Mesendoderm (in vitro differentiated cells): ENCODE data around the gene ARRDC4.

Experiments
- DNase-seq: peaks from one replicate; pipeline ENCODE4 v3.0.0; 2013
- H2AK5ac ChIP-seq: 2 replicates; pipeline ENCODE4 v1.6.1; 2013; ENCODE audit warnings: low read length, inconsistent platforms
- H2BK120ac ChIP-seq: 2 replicates; pipeline ENCODE4 v1.6.1; 2013; ENCODE audit warnings: low read depth, mild to moderate bottlenecking, low read length, moderate library complexity, mixed read lengths
- H2BK15ac ChIP-seq: replicated peaks from 2 replicates; pipeline ENCODE4 v1.6.1; 2013; ENCODE audit warnings: low read depth, mild to moderate bottlenecking, moderate library complexity
- H2BK5ac ChIP-seq: 2 replicates; pipeline ENCODE4 v1.6.1; 2013; ENCODE audit warnings: low read length, inconsistent platforms
- H3K18ac ChIP-seq: 2 replicates; pipeline ENCODE4 v1.6.1; 2013; ENCODE audit warnings: mild to moderate bottlenecking, low read length, mixed read lengths
- H3K23ac ChIP-seq: one replicate; pipeline ENCODE4 v1.6.1; 2013; ENCODE audit warnings: low read length
- H3K27ac ChIP-seq: 2 replicates; pipeline ENCODE4 v1.5.1; 2013; ENCODE audit warnings: low read depth, mild to moderate bottlenecking, inconsistent platforms, low read length, moderate library complexity
- H3K27me3 ChIP-seq: 2 replicates; pipeline ENCODE4 v1.6.1; 2013; ENCODE audit warnings: low read length, control low read depth, mild to moderate bottlenecking, inconsistent platforms; ENCODE audit not compliant: insufficient read depth, poor library complexity
- H3K36me3 ChIP-seq: 2 replicates; pipeline ENCODE4 v1.6.1; 2013; ENCODE audit warnings: low read length, inconsistent platforms; ENCODE audit not compliant: control insufficient read depth, insufficient read depth
- H3K4ac ChIP-seq: one replicate; pipeline ENCODE4 v1.6.1; 2013; ENCODE audit warnings: low read depth, mild to moderate bottlenecking, low read length, moderate library complexity
- H3K4me1 ChIP-seq: 2 replicates; pipeline ENCODE4 v1.6.1; 2013; ENCODE audit warnings: low read depth, low read length, inconsistent platforms; ENCODE audit not compliant: control insufficient read depth
- H3K4me2 ChIP-seq: 2 replicates; pipeline ENCODE4 v1.6.1; 2013; ENCODE audit warnings: low read length
- H3K4me3 ChIP-seq: 2 replicates; pipeline ENCODE4 v1.5.1; 2013; ENCODE audit warnings: mild to moderate bottlenecking, low read length
- H3K56ac ChIP-seq: one replicate; pipeline ENCODE4 v1.6.1; 2013; ENCODE audit warnings: low read length
- H3K79me1 ChIP-seq: 2 replicates; pipeline ENCODE4 v1.6.1; 2013; ENCODE audit warnings: low read length, inconsistent platforms
- H3K79me2 ChIP-seq: 2 replicates; pipeline ENCODE4 v1.6.1; 2013; ENCODE audit warnings: mild to moderate bottlenecking, low read length; ENCODE audit not compliant: control insufficient read depth, insufficient read depth
- H3K9ac ChIP-seq: 2 replicates; pipeline ENCODE4 v1.6.1; 2013; ENCODE audit warnings: low read length, inconsistent platforms
- H4K5ac ChIP-seq: one replicate; pipeline ENCODE4 v1.6.1; 2013; ENCODE audit warnings: low read length
- H4K8ac ChIP-seq: one replicate; pipeline ENCODE4 v1.6.1; 2013; ENCODE audit warnings: low read depth, mild to moderate bottlenecking, control low read depth, low read length, moderate library complexity
- WGBS: extraction: QIAGEN DNeasy Blood & Tissue Kit; methylation state at CpG from one replicate; pipeline ENCODE4 v1.1.7; 2013; ENCODE audit warnings: low lambda C conversion rate, missing lambda C conversion rate; ENCODE audit not compliant: insufficient coverage; ENCODE audit errors: extremely low coverage; 5-methylcytosine and 5-hydroxymethylcytosine counted together

ARRDC4 gene

GRCh38 chr15:97930230-97930629, 30.3 kb upstream of the ARRDC4 start:
- Histone ChIP-seq H3K36me3 (no peaks in the 10 kb centered on the region), H2BK120ac (no peak overlapping the region), H2BK15ac (no peak overlapping the region), H3K4me2 (no peak overlapping the region), H3K18ac (no peak overlapping the region), H2AK5ac (no peak overlapping the region), H3K23ac (no peak overlapping the region), H3K9ac (no peak overlapping the region), H2BK5ac (no peak overlapping the region), H4K5ac (no peak overlapping the region), H4K8ac (no peak overlapping the region), H3K56ac (no peak overlapping the region), H3K27me3 (no peaks in the 10 kb centered on the region), H3K27ac (no peak overlapping the region), H3K79me1 (no peaks in the 10 kb centered on the region), H3K4ac (no peak overlapping the region), H3K79me2 (no peaks in the 10 kb centered on the region), H3K4me3 (no peak overlapping the region), H3K4me1 (no peaks in the 10 kb centered on the region)
- no peak for DNase-seq

DNA sequence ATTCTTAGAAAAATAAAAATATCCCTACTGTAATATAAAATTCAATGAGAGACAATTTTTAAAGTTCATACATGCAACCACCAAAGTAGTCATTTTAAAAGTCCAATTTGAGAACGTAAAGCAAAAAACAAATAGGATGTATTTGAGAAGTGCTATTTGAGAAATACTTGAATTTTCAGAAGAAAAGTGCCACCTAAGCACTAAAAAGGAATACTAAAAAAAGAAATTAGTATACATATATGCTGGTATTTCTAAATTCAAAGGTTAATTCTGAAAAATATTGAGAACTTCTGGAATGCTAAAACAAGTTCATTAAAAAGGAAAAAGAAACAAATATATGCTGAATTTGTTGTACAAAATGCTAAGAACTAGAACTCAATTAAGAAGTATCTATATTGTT, 29.2 kb upstream of the ARRDC4 start:
- no peak overlapping the region for H2AK5ac ChIP-seq
- H2BK120ac ChIP-seq, result no peak overlapping the region
- H3K9ac ChIP-seq, result no peak overlapping the region
- no peak overlapping the region for H3K56ac ChIP-seq
- no peak overlapping the region for H4K8ac ChIP-seq
- WGBS, result no CpG with 5 or more reads among the region's 1 CpG
- H3K79me1 ChIP-seq, result no peaks in the 10 kb centered on the region
- no peak overlapping the region for H2BK15ac ChIP-seq
- no peaks in the 10 kb centered on the region for H3K36me3 ChIP-seq
- no peak overlapping the region for H3K18ac ChIP-seq
- no peak overlapping the region for H3K4me3 ChIP-seq
- no peaks in the 10 kb centered on the region for H3K4me1 ChIP-seq
- no peak overlapping the region for H2BK5ac ChIP-seq
- no peaks in the 10 kb centered on the region for H3K27me3 ChIP-seq
- DNase-seq, result no peak
- no peak overlapping the region for H3K27ac ChIP-seq
- H3K79me2 ChIP-seq, result no peaks in the 10 kb centered on the region
- no peak overlapping the region for H3K4ac ChIP-seq
- H3K23ac ChIP-seq, result no peak overlapping the region
- H3K4me2 ChIP-seq, result no peak overlapping the region
- H4K5ac ChIP-seq, result no peak overlapping the region

DNA sequence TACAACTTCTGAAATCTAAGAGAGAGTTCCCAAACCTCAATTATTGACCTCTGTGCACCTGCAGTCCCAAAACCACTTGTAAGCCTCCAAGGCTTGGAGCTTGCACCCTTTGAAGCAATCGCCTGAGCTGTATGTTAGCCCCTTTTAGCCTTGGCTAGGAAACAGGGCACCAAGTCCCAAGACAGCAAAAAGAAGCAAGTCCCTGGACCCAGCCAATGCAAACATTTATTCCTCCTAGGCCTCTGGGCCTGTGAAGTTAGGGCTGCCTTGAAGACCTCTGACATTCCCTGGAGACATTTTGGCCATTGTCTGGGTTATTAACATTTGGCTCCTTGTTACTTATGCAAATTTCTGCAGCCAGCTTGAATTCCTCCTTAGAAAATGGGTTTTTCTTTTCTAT, 26.9 kb upstream of the ARRDC4 start:
- Histone ChIP-seq H4K5ac (no peak overlapping the region), H4K8ac (no peak overlapping the region), H3K79me1 (no peaks in the 10 kb centered on the region), H2BK15ac (no peak overlapping the region), H3K4ac (no peak overlapping the region), H3K27me3 (no peaks in the 10 kb centered on the region), H3K4me3 (no peak overlapping the region), H3K4me1 (no peaks in the 10 kb centered on the region), H3K9ac (no peak overlapping the region), H3K79me2 (no peaks in the 10 kb centered on the region), H2BK120ac (no peak overlapping the region), H3K27ac (no peak overlapping the region), H3K18ac (no peak overlapping the region), H2BK5ac (no peak overlapping the region), H3K23ac (no peak overlapping the region), H3K36me3 (no peaks in the 10 kb centered on the region), H2AK5ac (no peak overlapping the region), H3K56ac (no peak overlapping the region), H3K4me2 (no peak overlapping the region)
- no CpG with 5 or more reads among the region's 1 CpG for WGBS
- no peak for DNase-seq

- Histone ChIP-seq H2BK5ac (no peak overlapping the region), H3K27ac (no peak overlapping the region), H3K27me3 (no peaks in the 10 kb centered on the region), H3K36me3 (no peaks in the 10 kb centered on the region), H3K56ac (no peak overlapping the region), H3K79me1 (no peaks in the 10 kb centered on the region), H3K4ac (no peak overlapping the region), H3K4me2 (no peak overlapping the region), H3K4me1 (no peaks in the 10 kb centered on the region), H3K9ac (no peak overlapping the region), H4K5ac (no peak overlapping the region), H2BK120ac (no peak overlapping the region), H3K18ac (no peak overlapping the region), H3K4me3 (no peak overlapping the region), H2AK5ac (no peak overlapping the region), H3K23ac (no peak overlapping the region), H4K8ac (no peak overlapping the region), H2BK15ac (no peak overlapping the region), H3K79me2 (no peaks in the 10 kb centered on the region)
- WGBS, result no CpG with 5 or more reads among the region's 4 CpGs
- no peak for DNase-seq
These were observed 19.5 kb upstream of the ARRDC4 start for GRCh38 chr15:97940993-97941392.

DNA sequence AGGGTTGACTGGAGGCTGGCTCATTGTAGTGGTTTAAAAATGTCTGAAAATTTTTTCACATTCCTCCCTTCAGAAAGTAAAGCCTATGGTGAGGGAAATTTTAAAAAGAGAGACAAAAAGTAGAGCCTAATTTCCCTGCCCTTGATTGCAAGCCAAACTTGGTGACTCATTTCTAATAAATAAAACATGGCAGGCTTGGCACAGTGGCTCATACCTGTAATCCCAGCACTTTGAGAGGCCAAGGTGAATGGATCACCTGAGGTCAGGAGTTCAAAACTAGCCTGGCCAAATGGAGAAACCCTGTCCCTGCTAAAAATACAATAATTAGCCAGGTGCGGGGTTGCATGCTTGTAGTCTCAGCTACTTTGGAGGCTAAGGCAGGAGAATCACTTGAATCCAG, 18.9 kb upstream of the ARRDC4 start:
- H2AK5ac ChIP-seq, result no peak overlapping the region
- H2BK120ac ChIP-seq, result no peak overlapping the region
- H3K36me3 ChIP-seq, result no peaks in the 10 kb centered on the region
- no peak overlapping the region for H3K27ac ChIP-seq
- no peak overlapping the region for H3K9ac ChIP-seq
- no peak overlapping the region for H4K8ac ChIP-seq
- no peak overlapping the region for H2BK5ac ChIP-seq
- no peak for DNase-seq
- H3K4me1 ChIP-seq, result no peaks in the 10 kb centered on the region
- H4K5ac ChIP-seq, result no peak overlapping the region
- no peaks in the 10 kb centered on the region for H3K27me3 ChIP-seq
- no CpG with 5 or more reads among the region's 1 CpG for WGBS
- H3K4ac ChIP-seq, result no peak overlapping the region
- no peak overlapping the region for H3K18ac ChIP-seq
- no peak overlapping the region for H3K4me2 ChIP-seq
- H3K79me2 ChIP-seq, result no peaks in the 10 kb centered on the region
- no peak overlapping the region for H2BK15ac ChIP-seq
- H3K79me1 ChIP-seq, result no peaks in the 10 kb centered on the region
- no peak overlapping the region for H3K4me3 ChIP-seq
- no peak overlapping the region for H3K23ac ChIP-seq
- H3K56ac ChIP-seq, result no peak overlapping the region

DNA sequence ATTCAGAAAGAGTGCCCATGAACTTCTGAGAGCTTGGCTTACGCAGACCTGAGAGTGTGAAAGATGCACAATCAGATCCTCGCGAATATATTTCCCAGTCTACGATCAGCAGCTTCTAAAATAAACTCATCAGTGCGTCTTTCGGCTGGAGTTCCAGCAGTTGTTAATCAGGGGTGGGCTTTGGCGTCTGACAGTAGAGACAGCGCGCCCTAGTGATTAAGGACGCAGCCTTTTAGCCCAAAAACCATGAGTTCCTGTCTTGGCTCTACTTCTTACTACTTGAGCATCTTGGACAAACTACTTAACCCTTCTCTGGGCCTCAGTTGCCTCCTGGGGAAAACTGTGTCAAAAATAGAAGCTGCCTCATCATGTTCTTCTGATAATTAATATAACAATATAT, 15.8 kb upstream of the ARRDC4 start:
- Histone ChIP-seq H4K8ac (no peak overlapping the region), H3K4me2 (no peak overlapping the region), H3K4me3 (no peak overlapping the region), H3K56ac (no peak overlapping the region), H3K27me3 (no peaks in the 10 kb centered on the region), H4K5ac (no peak overlapping the region), H3K79me1 (no peaks in the 10 kb centered on the region), H3K36me3 (no peaks in the 10 kb centered on the region), H2AK5ac (no peak overlapping the region), H2BK15ac (no peak overlapping the region), H3K18ac (no peak overlapping the region), H2BK5ac (no peak overlapping the region), H3K79me2 (no peaks in the 10 kb centered on the region), H3K27ac (no peak overlapping the region), H3K4ac (no peak overlapping the region), H3K4me1 (no peaks in the 10 kb centered on the region), H3K23ac (no peak overlapping the region), H3K9ac (no peak overlapping the region), H2BK120ac (no peak overlapping the region)
- peak; percentile 5 for DNase-seq
- no CpG with 5 or more reads among the region's 10 CpGs for WGBS
